Thoracic aorta (tissue), 2 donors: Measurements from ENCODE around the gene RAC3. TPM values are rescaled to one million over a fixed set of nuclear protein-coding genes. Genes with fewer than 3 reads are reported as not detected.
A peak's percentile ranks its signal among the peaks of the same experiment; 100 is the strongest.

Experiments used
- ATAC-seq: fragments of 150-250 bp; one replicate; pipeline ENCODE4 v1.8.0; 2017; ENCODE audit warnings: low read depth; ENCODE audit not compliant: insufficient number of reproducible peaks, low FRiP score
- DNase-seq: peaks from one replicate; pipeline ENCODE4 v3.0.0-alpha.2; 2020; ENCODE audit warnings: low spot score
- H3K27ac ChIP-seq, 2 donors: fragments of 200-600 bp; sonication (generic); 1 replicate in 1 of 2; 2 replicates in 1 of 2; pipeline ENCODE4 v1.5.1; 2016; ENCODE audit warnings: mild to moderate bottlenecking in 2 of 2, moderate library complexity in 2 of 2
- H3K27me3 ChIP-seq: fragments of 200-600 bp; sonication (generic); replicated peaks from 2 replicates; pipeline ENCODE4 v1.6.0; 2016; ENCODE audit warnings: mild to moderate bottlenecking; ENCODE audit not compliant: insufficient read depth
- H3K36me3 ChIP-seq: fragments of 200-600 bp; sonication (generic); one replicate; pipeline ENCODE4 v1.5.1; 2016
- H3K4me1 ChIP-seq, 2 donors: fragments of 200-600 bp; sonication (generic); 1 replicate in 1 of 2; 2 replicates in 1 of 2; pipeline versions ENCODE4 v1.5.1 to v1.6.0; 2016; ENCODE audit warnings: low read depth in 2 of 2, mild to moderate bottlenecking in 1 of 2; ENCODE audit not compliant: control insufficient read depth in 1 of 2
- H3K4me3 ChIP-seq: fragments of 200-600 bp; sonication (generic); 2 replicates; pipeline ENCODE4 v1.5.1; 2016; ENCODE audit warnings: mild to moderate bottlenecking
- H3K9me3 ChIP-seq: fragments of 200-600 bp; sonication (generic); 2 replicates; pipeline ENCODE4 v1.5.1; 2016
- total RNA-seq, 2 donors: library from RNA; depleted of rRNA; stranded (reverse); fragments of >200 nt; gene quantifications; one replicate each; pipeline versions ENCODE4 v1.1.0 to v1.2.3, GENCODE V29; 2016
- TF ChIP-seq, protein P1 (sequence below): fragments of 200-600 bp; sonication (generic); IDR thresholded peaks from one replicate; pipeline ENCODE4 v1.5.1; 2019; ENCODE audit warnings: antibody characterized with exemption

The RAC3 gene
- total RNA-seq, 2 donors from 2014 or later = 1.8 TPM; not detected in 1

DNA sequence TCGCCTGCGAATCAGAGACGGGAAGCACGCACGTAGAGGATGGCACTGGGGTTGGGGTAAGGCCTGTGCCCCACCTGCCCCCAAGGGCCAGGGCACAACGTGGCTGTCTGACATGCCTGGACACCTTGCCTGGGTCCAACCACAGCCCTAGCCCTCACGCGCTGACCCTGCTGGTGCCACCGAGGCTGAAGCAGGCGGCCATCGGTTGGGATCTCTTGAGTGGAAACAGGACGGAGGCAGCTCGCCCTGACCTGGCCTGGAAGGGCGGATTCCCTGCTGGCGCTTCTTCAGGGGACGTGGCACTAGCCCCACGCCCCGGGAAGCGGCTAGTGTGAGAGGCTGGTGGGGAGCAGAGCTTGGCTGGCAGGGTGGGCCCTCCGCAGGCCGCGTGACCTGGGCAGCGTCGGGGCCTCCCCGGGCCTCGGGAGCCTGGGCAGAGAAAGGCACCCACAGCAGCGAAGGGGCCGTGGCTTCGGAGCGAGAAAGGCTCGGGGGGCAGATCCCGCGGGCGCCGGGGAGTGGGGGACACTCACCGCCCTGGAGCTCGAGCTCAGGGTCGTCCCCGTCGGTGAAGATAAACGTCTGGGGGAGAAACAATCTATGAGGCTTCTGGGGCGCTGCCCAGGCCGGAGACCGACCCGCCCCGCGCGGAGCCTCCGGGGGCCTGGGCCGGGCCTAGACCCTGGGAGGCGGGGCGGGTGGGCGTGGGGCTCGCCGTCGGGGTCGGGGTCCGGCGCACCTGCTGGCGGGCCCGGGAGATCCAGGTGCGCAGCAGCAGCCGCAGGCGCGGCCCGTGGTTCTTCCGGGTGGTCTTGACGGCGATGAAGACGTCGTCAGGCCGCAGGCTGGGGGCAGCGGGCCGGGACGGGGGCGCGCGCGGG is 19.5 kb downstream of the RAC3 start:
- Histone ChIP-seq H3K4me1 (peaks cover 9 to 38% of the 10 kb centered on the region in 2 donors), H3K9me3 (no peaks in the 10 kb centered on the region), H3K27ac (no peak overlapping the region), H3K27me3 (no peaks in the 10 kb centered on the region), H3K36me3 (peaks cover 30% of the 10 kb centered on the region), H3K4me3 (peak overlapping the region; percentile 82)
- TF ChIP-seq, protein P1, sequence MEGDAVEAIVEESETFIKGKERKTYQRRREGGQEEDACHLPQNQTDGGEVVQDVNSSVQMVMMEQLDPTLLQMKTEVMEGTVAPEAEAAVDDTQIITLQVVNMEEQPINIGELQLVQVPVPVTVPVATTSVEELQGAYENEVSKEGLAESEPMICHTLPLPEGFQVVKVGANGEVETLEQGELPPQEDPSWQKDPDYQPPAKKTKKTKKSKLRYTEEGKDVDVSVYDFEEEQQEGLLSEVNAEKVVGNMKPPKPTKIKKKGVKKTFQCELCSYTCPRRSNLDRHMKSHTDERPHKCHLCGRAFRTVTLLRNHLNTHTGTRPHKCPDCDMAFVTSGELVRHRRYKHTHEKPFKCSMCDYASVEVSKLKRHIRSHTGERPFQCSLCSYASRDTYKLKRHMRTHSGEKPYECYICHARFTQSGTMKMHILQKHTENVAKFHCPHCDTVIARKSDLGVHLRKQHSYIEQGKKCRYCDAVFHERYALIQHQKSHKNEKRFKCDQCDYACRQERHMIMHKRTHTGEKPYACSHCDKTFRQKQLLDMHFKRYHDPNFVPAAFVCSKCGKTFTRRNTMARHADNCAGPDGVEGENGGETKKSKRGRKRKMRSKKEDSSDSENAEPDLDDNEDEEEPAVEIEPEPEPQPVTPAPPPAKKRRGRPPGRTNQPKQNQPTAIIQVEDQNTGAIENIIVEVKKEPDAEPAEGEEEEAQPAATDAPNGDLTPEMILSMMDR = no peak
- no peak for ATAC-seq
- DNase-seq = no peak

DNA sequence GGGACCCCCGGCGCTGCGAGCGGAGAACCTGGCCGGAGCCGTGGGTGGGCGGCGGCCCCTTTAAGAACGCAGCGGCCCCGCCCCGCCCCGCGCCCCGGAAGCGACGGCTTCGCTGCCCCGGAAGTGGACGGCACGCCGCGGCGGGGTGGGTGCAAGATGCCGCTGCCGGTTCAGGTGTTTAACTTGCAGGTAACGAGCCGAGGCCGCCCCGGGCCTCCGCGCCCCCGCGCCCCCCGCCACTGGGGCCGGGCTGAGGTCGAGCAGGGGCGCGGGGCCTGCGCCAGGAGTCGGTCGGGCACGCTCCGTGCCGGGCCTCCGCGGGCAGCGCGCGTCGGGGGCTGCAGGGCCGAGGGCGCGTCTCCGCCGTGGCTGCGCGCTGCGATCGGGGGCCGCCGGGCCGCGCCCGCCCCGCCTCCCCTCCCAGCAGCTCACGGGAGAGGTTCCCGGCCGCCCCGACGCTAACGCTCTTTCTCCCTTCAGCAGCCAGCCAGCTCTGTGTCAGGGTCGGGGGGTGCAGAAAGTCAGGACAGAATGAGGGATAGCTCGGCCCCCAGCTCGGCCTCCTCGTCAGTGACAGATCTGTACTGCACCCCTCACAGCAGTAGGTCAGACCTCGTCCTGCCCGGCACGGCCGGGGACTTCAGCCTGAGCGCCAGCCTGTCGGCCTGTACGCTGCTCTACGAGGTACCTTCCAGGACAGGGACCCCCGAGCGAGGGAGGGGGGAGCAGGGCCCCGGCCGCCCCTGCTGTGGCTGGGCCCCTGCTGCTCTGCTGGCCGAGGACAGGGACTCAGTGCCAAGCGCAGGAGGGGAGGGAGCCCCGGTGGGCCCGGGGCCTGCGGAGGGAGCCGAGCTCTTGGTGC is 20.5 kb downstream of the RAC3 start, which contains the start of the genes GPS1 and RFNG:
TSS of gene GPS1 (plus strand) at position 123 of the 862 bp plus-strand sequence. CDS start at position 157, 34 bp downstream.
TSS of gene RFNG (minus strand) at position 36 of the 862 bp plus-strand sequence. CDS start 45 bp downstream, outside the sequence.
- H3K36me3 ChIP-seq = peaks cover 39% of the 10 kb centered on the region
- DNase-seq (no peak), ATAC-seq (no peak)
- H3K4me1 ChIP-seq = peaks cover 9 to 38% of the 10 kb centered on the region in 2 donors
- H3K9me3 ChIP-seq = no peaks in the 10 kb centered on the region
- H3K27ac ChIP-seq = no peak within 1 kb of the TSS
- TF ChIP-seq, protein P1 = no peak
- H3K27me3 ChIP-seq = no peaks in the 10 kb centered on the region
- peak within 1 kb of the TSS; percentile 82 for H3K4me3 ChIP-seq

DNA sequence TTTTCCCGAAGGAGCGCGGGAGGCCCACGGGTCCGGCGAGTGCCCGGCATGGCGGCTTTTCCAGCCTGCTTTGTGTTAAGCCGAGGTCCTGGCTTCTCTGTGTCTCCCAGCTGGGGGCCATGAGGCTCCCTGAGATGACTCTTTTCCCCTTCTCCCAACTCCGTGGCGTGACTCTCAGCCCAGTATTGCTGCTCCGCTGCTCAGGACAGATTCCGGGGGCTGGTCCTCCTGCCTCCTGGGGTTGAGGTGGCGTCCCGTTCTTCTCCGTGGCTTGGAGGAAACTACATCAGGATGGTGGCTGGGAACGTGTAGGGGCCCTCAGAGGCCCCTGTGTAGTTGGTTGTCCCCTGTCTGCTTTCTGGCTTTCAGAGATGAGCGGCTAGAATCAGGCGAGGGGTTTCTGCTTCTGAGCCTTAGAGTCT is 21.2 kb downstream of the RAC3 start:
- no peaks in the 10 kb centered on the region for H3K27me3 ChIP-seq
- DNase-seq = no peak
- peaks cover 9 to 38% of the 10 kb centered on the region in 2 donors for H3K4me1 ChIP-seq
- H3K4me3 ChIP-seq = peak overlapping the region; percentile 82
- no peak for ATAC-seq
- no peak overlapping the region for H3K27ac ChIP-seq
- TF ChIP-seq, protein P1 = no peak
- H3K9me3 ChIP-seq = no peaks in the 10 kb centered on the region
- H3K36me3 ChIP-seq = peaks cover 45% of the 10 kb centered on the region

DNA sequence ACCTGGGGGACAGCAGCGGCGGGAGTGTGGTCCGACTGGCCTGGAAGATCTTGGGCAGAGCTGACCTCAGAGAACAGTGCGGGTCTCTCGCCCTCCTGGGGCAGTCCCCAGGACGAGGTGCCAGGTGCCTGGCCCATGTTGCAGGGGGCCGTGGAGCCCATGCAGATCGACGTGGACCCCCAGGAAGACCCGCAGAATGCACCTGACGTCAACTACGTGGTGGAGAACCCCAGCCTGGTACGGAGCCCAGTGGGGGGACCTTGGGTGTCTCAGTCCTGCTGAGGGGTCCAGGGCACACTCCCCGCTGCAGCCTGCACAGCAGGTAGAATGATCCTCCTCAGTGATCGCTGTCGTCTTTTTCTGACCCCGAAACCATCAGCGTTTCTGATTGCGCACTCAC is 21.7 kb downstream of the RAC3 start:
- Histone ChIP-seq H3K36me3 (peaks cover 48% of the 10 kb centered on the region), H3K9me3 (no peaks in the 10 kb centered on the region), H3K4me1 (peaks cover 9 to 38% of the 10 kb centered on the region in 2 donors), H3K27ac (no peak overlapping the region), H3K27me3 (no peaks in the 10 kb centered on the region), H3K4me3 (peak overlapping the region; percentile 82)
- TF ChIP-seq, protein P1 = no peak
- ATAC-seq = no peak
- DNase-seq = no peak
